HepG2 (cell line): ENCODE data around the gene MED13L.

ENCODE experiments used
- CTCF ChIP-seq: sonication (generic); formaldehyde crosslinking; IDR thresholded peaks from 2 replicates; pipeline ENCODE4 v1.5.0; 2020; ENCODE audit warnings: mild to moderate bottlenecking, missing genetic modification reagents, moderate library complexity
- FOXJ3 ChIP-seq: sonication (generic); formaldehyde crosslinking; IDR thresholded peaks from 2 replicates; pipeline ENCODE4 v1.4.0; 2020; ENCODE audit warnings: missing genetic modification reagents, mild to moderate bottlenecking, borderline replicate concordance
- MYNN ChIP-seq: sonication (generic); formaldehyde crosslinking; IDR thresholded peaks from 2 replicates; pipeline ENCODE4 v1.4.0; 2020; ENCODE audit warnings: mild to moderate bottlenecking, low read depth, missing genetic modification reagents
- NFKB2 ChIP-seq: sonication (generic); formaldehyde crosslinking; IDR thresholded peaks from 2 replicates; pipeline ENCODE4 v1.4.0; 2020; ENCODE audit warnings: missing genetic modification reagents, borderline replicate concordance
- POLR2AphosphoS5 ChIP-seq: IDR thresholded peaks from 2 replicates; pipeline ENCODE4 v1.6.1; 2012; ENCODE audit warnings: low read depth, low read length
- PRDM15 ChIP-seq: sonication (generic); formaldehyde crosslinking; IDR thresholded peaks from 2 replicates; pipeline ENCODE4 v1.4.0; 2020; ENCODE audit warnings: missing genetic modification reagents
- REST ChIP-seq, 2 experiments: IDR thresholded peaks; 2 replicates each; pipeline ENCODE4 v1.6.1; 2011 to 2012; ENCODE audit warnings: low read length in 2 of 2, borderline replicate concordance in 1 of 2, low read depth in 1 of 2, mild to moderate bottlenecking in 1 of 2, moderate library complexity in 1 of 2
- SMAD9 ChIP-seq: sonication (generic); formaldehyde crosslinking; IDR thresholded peaks from 2 replicates; pipeline ENCODE4 v1.5.1; 2020; ENCODE audit warnings: mild to moderate bottlenecking, missing genetic modification reagents
- SRSF1 ChIP-seq: fragments of 200-400 bp; formaldehyde crosslinking; optimal IDR thresholded peaks from 2 replicates; pipeline ENCODE3; 2017; ENCODE audit warnings: mild to moderate bottlenecking, low read depth, low read length, moderate library complexity
- TAF1 ChIP-seq: sonication (generic); formaldehyde crosslinking; IDR thresholded peaks from 2 replicates; pipeline ENCODE4 v1.4.0; 2020; ENCODE audit warnings: missing genetic modification reagents
- TBP ChIP-seq: sonication (generic); formaldehyde crosslinking; IDR thresholded peaks from 2 replicates; pipeline ENCODE4 v1.5.0; 2020; ENCODE audit warnings: missing genetic modification reagents
- TCF7 ChIP-seq: sonication (generic); IDR thresholded peaks from 2 replicates; pipeline ENCODE4 v1.6.1; 2016; ENCODE audit warnings: antibody characterized with exemption, low read depth
- TF ChIP-seq, protein P1 (sequence below): sonication (generic); formaldehyde crosslinking; IDR thresholded peaks from 2 replicates; pipeline ENCODE4 v1.4.0; 2020; ENCODE audit warnings: mild to moderate bottlenecking, low read depth, missing genetic modification reagents

GRCh38 chr12:116143909-116144308, 133.6 kb downstream of the MED13L start:
- no peak for TF ChIP-seq SRSF1
- no peak for TF ChIP-seq TBP (CRISPR knock-in tag)
- TF ChIP-seq NFKB2 (CRISPR knock-in tag), result no peak
- TF ChIP-seq TCF7, result no peak
- no peak for TF ChIP-seq REST (IDR thresholded peaks at IDR 0.05; ENCODE audit: borderline replicate concordance in 1 of 2, low read depth in 1 of 2, low read length in 2 of 2)
- no peak for TF ChIP-seq TAF1 (CRISPR knock-in tag)
- no peak for TF ChIP-seq FOXJ3 (CRISPR knock-in tag)
- no peak for TF ChIP-seq PRDM15 (CRISPR knock-in tag)
- TF ChIP-seq SMAD9 (CRISPR knock-in tag), result no peak
- no peak for TF ChIP-seq MYNN (CRISPR knock-in tag)
- no peak for TF ChIP-seq CTCF (CRISPR knock-in tag)
- TF ChIP-seq, protein P1, sequence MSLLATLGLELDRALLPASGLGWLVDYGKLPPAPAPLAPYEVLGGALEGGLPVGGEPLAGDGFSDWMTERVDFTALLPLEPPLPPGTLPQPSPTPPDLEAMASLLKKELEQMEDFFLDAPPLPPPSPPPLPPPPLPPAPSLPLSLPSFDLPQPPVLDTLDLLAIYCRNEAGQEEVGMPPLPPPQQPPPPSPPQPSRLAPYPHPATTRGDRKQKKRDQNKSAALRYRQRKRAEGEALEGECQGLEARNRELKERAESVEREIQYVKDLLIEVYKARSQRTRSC (CRISPR knock-in tag), result no peak
- no peak for TF ChIP-seq POLR2AphosphoS5
